H1 (cell line): Measurements from ENCODE around the gene TMEM250. TPM values are rescaled to one million over a fixed set of nuclear protein-coding genes. Genes with fewer than 3 reads are reported as not detected.

Source experiments
- CTCF ChIA-PET: fragments of 300-600 bp; sonication (Branson Sonifier 250); formaldehyde crosslinking; loops from one replicate; lab custom pipeline; 2021; ENCODE audit not compliant: partially characterized antibody; lab: Charles Lee
- POLR2A ChIA-PET: fragments of 300-600 bp; sonication (Branson Sonifier 250); formaldehyde crosslinking; loops from one replicate; lab custom pipeline; 2021; ENCODE audit warnings: inconsistent platforms; ENCODE audit not compliant: partially characterized antibody; lab: Charles Lee
- DNase-seq, 2 experiments: peaks; one replicate each; pipeline versions ENCODE4 v3.0.0 to v3.0.0-alpha.2; 2010 to 2022; ENCODE audit warnings: low spot score in 2 of 2, low read depth in 1 of 2, mixed read lengths in 1 of 2
- FAIRE-seq: peaks from 2 replicates; lab custom pipeline; 2011; peaks lifted over from hg19 to GRCh38; lab: Jason Lieb, UNC
- H2AFZ ChIP-seq: 2 replicates; pipeline ENCODE4 v1.8.1; 2012; ENCODE audit warnings: low read length, inconsistent platforms
- H2AK5ac ChIP-seq: 2 replicates; pipeline ENCODE4 v1.6.1; 2013; ENCODE audit warnings: low read depth, low read length
- H2BK120ac ChIP-seq: replicated peaks from 2 replicates; pipeline ENCODE3; 2013; ENCODE audit warnings: low read depth, low read length, inconsistent platforms
- H2BK12ac ChIP-seq: 2 replicates; pipeline ENCODE4 v1.6.1; 2013; ENCODE audit warnings: low read depth, low read length
- H2BK15ac ChIP-seq: 2 replicates; pipeline ENCODE4 v1.6.1; 2013; ENCODE audit warnings: low read length
- H2BK20ac ChIP-seq: 2 replicates; pipeline ENCODE4 v1.6.1; 2013; ENCODE audit warnings: low read length
- H2BK5ac ChIP-seq: 2 replicates; pipeline ENCODE4 v1.6.1; 2013; ENCODE audit warnings: low read depth, low read length
- H3K14ac ChIP-seq: 2 replicates; pipeline ENCODE4 v1.6.1; 2013; ENCODE audit warnings: inconsistent platforms; ENCODE audit not compliant: insufficient read length
- H3K18ac ChIP-seq: 2 replicates; pipeline ENCODE4 v1.6.1; 2013; ENCODE audit warnings: low read length; ENCODE audit errors: extremely low read depth
- H3K23ac ChIP-seq: 2 replicates; pipeline ENCODE4 v1.6.1; 2013; ENCODE audit warnings: inconsistent platforms; ENCODE audit not compliant: insufficient read length
- H3K23me2 ChIP-seq: 2 replicates; pipeline ENCODE4 v1.6.1; 2013; ENCODE audit warnings: low read depth, low read length
- H3K27ac ChIP-seq: 2 replicates; pipeline ENCODE4 v1.6.1; 2011; ENCODE audit warnings: low read depth, low read length, inconsistent platforms
- H3K27me3 ChIP-seq, 4 experiments: replicated peaks in 1 of 4; 1 replicate in 1 of 4; 2 replicates in 3 of 4; pipeline versions ENCODE4 v1.6.1 to v1.8.1; 2011 to 2013; ENCODE audit warnings: low read length in 3 of 4, mild to moderate bottlenecking in 3 of 4, inconsistent platforms in 2 of 4, mixed read lengths in 2 of 4, moderate library complexity in 1 of 4; ENCODE audit not compliant: control insufficient read depth in 3 of 4, insufficient read depth in 3 of 4; ENCODE audit errors: extremely low read depth in 1 of 4
- H3K36me3 ChIP-seq, 4 experiments: 2 replicates each; pipeline versions ENCODE4 v1.6.1 to v1.8.1; 2011 to 2013; ENCODE audit warnings: mild to moderate bottlenecking in 4 of 4, low read length in 3 of 4, moderate library complexity in 2 of 4, control low read depth in 1 of 4, inconsistent platforms in 1 of 4; ENCODE audit not compliant: insufficient read depth in 4 of 4, control insufficient read depth in 2 of 4
- H3K4ac ChIP-seq: replicated peaks from 2 replicates; pipeline ENCODE3; 2013; ENCODE audit warnings: low read length, low read depth, mixed read lengths, inconsistent platforms; ENCODE audit not compliant: insufficient read length
- H3K4me1 ChIP-seq, 4 experiments: replicated peaks in 1 of 4; 1 replicate in 1 of 4; 2 replicates in 3 of 4; pipeline versions ENCODE4 v1.6.1 to v1.8.1; 2011 to 2013; ENCODE audit warnings: low read length in 3 of 4, inconsistent platforms in 2 of 4, mixed read lengths in 1 of 4; ENCODE audit not compliant: insufficient read depth in 4 of 4, control insufficient read depth in 3 of 4
- H3K4me2 ChIP-seq, 2 experiments: 2 replicates each; pipeline versions ENCODE4 v1.6.1 to v1.8.1; 2011 to 2013; ENCODE audit warnings: low read depth in 2 of 2, low read length in 2 of 2, control low read depth in 1 of 2, inconsistent platforms in 1 of 2, mild to moderate bottlenecking in 1 of 2; ENCODE audit not compliant: insufficient read depth in 1 of 2
- H3K4me3 ChIP-seq, 4 experiments: fragments of 200-600, 300-600 bp in 1 of 4; sonication (generic), shearing (Covaris generic), sonication (Bioruptor Twin) in 1 of 4; 2 replicates each; pipeline versions ENCODE4 v1.5.1 to v1.8.1; 2011 to 2016; ENCODE audit warnings: low read length in 4 of 4, low read depth in 3 of 4, control low read depth in 2 of 4, inconsistent platforms in 2 of 4, mild to moderate bottlenecking in 2 of 4, mixed read lengths in 1 of 4, moderate library complexity in 1 of 4; ENCODE audit not compliant: insufficient read depth in 2 of 4; ENCODE audit errors: extremely low read depth in 1 of 4
- H3K56ac ChIP-seq: replicated peaks from 2 replicates; pipeline ENCODE3; 2013; ENCODE audit warnings: low read depth, mild to moderate bottlenecking, mixed read lengths, low read length, inconsistent platforms; ENCODE audit not compliant: insufficient read length
- H3K79me1 ChIP-seq: 2 replicates; pipeline ENCODE4 v1.6.1; 2013; ENCODE audit warnings: low read depth, low read length, control low read depth
- H3K79me2 ChIP-seq, 2 experiments: 2 replicates each; pipeline versions ENCODE4 v1.6.1 to v1.8.1; 2012 to 2013; ENCODE audit warnings: low read length in 2 of 2, mild to moderate bottlenecking in 2 of 2, inconsistent platforms in 1 of 2; ENCODE audit not compliant: insufficient read depth in 2 of 2, control insufficient read depth in 1 of 2
- H3K9ac ChIP-seq, 4 experiments: replicated peaks in 1 of 4; 1 replicate in 1 of 4; 2 replicates in 3 of 4; pipeline versions ENCODE4 v1.6.1 to v1.8.1; 2011 to 2013; ENCODE audit warnings: low read depth in 3 of 4, low read length in 3 of 4, control low read depth in 2 of 4, mild to moderate bottlenecking in 2 of 4, moderate library complexity in 2 of 4, inconsistent platforms in 1 of 4; ENCODE audit errors: extremely low read depth in 1 of 4
- H3K9me3 ChIP-seq, 2 experiments: 2 replicates each; pipeline versions ENCODE4 v1.6.1 to v1.8.1; 2012 to 2013; ENCODE audit warnings: mild to moderate bottlenecking in 2 of 2, moderate library complexity in 2 of 2, control low read depth in 1 of 2, inconsistent platforms in 1 of 2, low read depth in 1 of 2, low read length in 1 of 2, mixed read lengths in 1 of 2; ENCODE audit not compliant: insufficient read depth in 2 of 2
- H4K20me1 ChIP-seq, 2 experiments: replicated peaks in 1 of 2; 2 replicates each; pipeline versions ENCODE3 to v1.8.1; 2011 to 2013; ENCODE audit warnings: inconsistent platforms in 2 of 2, low read length in 2 of 2, mild to moderate bottlenecking in 1 of 2; ENCODE audit not compliant: insufficient read depth in 2 of 2, control insufficient read depth in 1 of 2
- H4K5ac ChIP-seq: 2 replicates; pipeline ENCODE4 v1.6.1; 2013; ENCODE audit warnings: low read length, low read depth, mixed read lengths, inconsistent platforms; ENCODE audit not compliant: insufficient read length
- H4K8ac ChIP-seq: 2 replicates; pipeline ENCODE4 v1.8.0; 2013; ENCODE audit warnings: mild to moderate bottlenecking, moderate library complexity, low read length, inconsistent platforms; ENCODE audit not compliant: insufficient read depth; ENCODE audit errors: extremely low read depth
- H4K91ac ChIP-seq: replicated peaks from 2 replicates; pipeline ENCODE3; 2013; ENCODE audit warnings: low read length, mixed read lengths, inconsistent platforms; ENCODE audit not compliant: insufficient read length
- ASH2L ChIP-seq: fragments of 200-600, 300-600 bp; sonication (generic); IDR thresholded peaks from one replicate; pipeline ENCODE4 v1.7.1; 2017; ENCODE audit warnings: low read length
- EZH2 ChIP-seq: fragments of 200-600 bp; sonication (generic); IDR thresholded peaks from 2 replicates; pipeline ENCODE4 v1.7.1; 2012; ENCODE audit warnings: low read depth, mild to moderate bottlenecking, moderate library complexity, low read length, inconsistent platforms; ENCODE audit not compliant: severe bottlenecking
- KDM1A ChIP-seq: fragments of 200-600, 300-600 bp; sonication (generic); IDR thresholded peaks from 2 replicates; pipeline ENCODE4 v1.7.1; 2016; ENCODE audit warnings: mild to moderate bottlenecking, low read length, borderline replicate concordance
- KDM5A ChIP-seq: fragments of 200-600 bp; IDR thresholded peaks from 2 replicates; pipeline ENCODE4 v1.7.1; 2012; ENCODE audit warnings: mild to moderate bottlenecking, low read length, inconsistent platforms, mixed read lengths
- RXRA ChIP-seq: IDR thresholded peaks from 2 replicates; pipeline ENCODE4 v1.6.1; 2011; ENCODE audit warnings: low read depth, mild to moderate bottlenecking, low read length, moderate library complexity; ENCODE audit not compliant: insufficient read depth
- SIN3A ChIP-seq, 2 experiments: IDR thresholded peaks in 1 of 2; conservative IDR thresholded peaks in 1 of 2; 2 replicates each; pipeline ENCODE4 v1.6.1; 2011 to 2012; ENCODE audit warnings: low read length in 2 of 2, improper control_type of control experiment in 1 of 2, low read depth in 1 of 2, mild to moderate bottlenecking in 1 of 2
- SP4 ChIP-seq: IDR thresholded peaks from 2 replicates; pipeline ENCODE4 v1.6.1; 2012; ENCODE audit warnings: low read length, inconsistent platforms
- SUZ12 ChIP-seq: fragments of 200-600 bp; sonication (generic); IDR thresholded peaks from 2 replicates; pipeline ENCODE4 v1.6.1; 2012; ENCODE audit warnings: mild to moderate bottlenecking, inconsistent platforms, low read length, moderate library complexity, mixed read lengths
- ZNF274 ChIP-seq: IDR thresholded peaks from 2 replicates; pipeline ENCODE4 v1.7.0; 2012; ENCODE audit warnings: low read length, borderline replicate concordance; ENCODE audit errors: extremely low read depth
- WGBS, 2 experiments: shearing (Covaris generic) in 1 of 2; methylation state at CpG; one replicate each; pipeline versions ENCODE4 v1.1.6 to v1.1.7; 2013 to 2015; ENCODE audit warnings: low lambda C conversion rate in 2 of 2, mixed read lengths in 2 of 2, inconsistent platforms in 1 of 2, low coverage in 1 of 2, missing lambda C conversion rate in 1 of 2; ENCODE audit not compliant: insufficient replicate concordance in 2 of 2, insufficient coverage in 1 of 2, insufficient read length in 1 of 2; ENCODE audit errors: extremely low coverage in 1 of 2, missing lambda C conversion rate in 1 of 2; 5-methylcytosine and 5-hydroxymethylcytosine counted together
- polyA plus RNA-seq, 7 experiments: library from polyadenylated mRNA; depleted of rRNA in 3 of 7; stranded (reverse) in 5 of 7; unstranded in 2 of 7; fragments of >200 nt in 5 of 7; fragments of 200-250 nt in 2 of 7; gene quantifications; 1 replicate in 5 of 7; 2 replicates in 1 of 7; 4 replicates in 1 of 7; pipeline versions ENCODE4 v1.2.1 to v1.2.3, GENCODE V29; 2011 to 2013; ENCODE audit warnings: missing spikeins in 2 of 7, mixed read lengths in 2 of 7
- total RNA-seq: library from RNA; stranded (reverse); fragmentation: NEBNext Ultra II Directional; extraction: Animal tissue kit (Norgen Biotek cat#: 25700); gene quantifications from 2 replicates; pipeline ENCODE4 v1.2.1, GENCODE V29; 2021

TMEM250 gene
- total and polyA plus RNA-seq, 2 of the 8 experiments (the other 6 are each of a cell fraction or from before 2014, with no cell fraction given): 22.3 to 34.9 TPM

DNA sequence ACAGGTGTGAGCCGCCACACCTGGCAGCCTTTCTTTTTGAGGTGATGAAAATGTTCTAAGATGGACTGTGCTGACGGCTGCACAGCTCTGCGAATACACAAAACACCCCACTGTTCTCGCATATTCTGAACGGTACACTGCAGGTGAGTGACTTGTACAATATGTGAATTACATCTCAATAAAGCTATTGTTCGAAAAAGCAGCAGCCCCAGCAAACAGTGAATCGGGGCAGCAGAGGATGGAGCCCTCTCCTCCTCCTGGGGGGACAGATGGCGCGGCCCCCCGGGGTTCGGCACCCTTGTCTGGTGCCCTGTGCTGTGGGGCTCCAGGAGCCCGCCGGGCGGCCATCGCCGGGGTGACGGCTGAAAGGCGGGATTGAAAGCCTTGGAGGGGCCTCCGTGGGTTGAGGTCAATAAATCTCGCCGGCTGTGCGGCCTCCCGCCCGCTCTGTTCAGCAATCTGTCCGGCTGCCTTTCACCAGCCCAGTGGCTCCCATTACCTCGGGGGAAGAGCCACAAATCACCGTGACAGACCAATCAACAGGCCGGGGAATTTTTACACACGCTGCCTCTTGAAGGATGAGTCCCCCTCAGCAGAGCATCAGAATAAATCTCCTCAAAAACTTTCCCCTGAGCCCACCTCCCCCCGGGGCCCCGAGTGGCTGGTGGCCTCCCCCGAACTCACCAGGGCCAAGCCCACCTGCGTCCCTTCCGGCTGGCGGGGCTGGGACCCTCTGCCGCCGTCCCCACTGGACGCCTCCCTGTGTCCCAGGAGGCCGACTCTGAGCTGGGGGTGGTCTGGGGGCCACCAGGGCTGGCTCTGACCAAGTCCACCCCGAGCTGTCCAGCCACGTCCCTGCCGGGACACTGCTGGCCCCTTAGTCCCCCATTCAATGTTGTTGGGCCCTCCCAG is 37.8 kb upstream of the TMEM250 start:
- no peak for FAIRE-seq
- TF ChIP-seq SIN3A (conservative IDR thresholded peaks at IDR 0.05 in 1 of 2, IDR thresholded peaks at IDR 0.05 in 1 of 2; ENCODE audit: low read depth in 1 of 2, low read length in 2 of 2): no peak
- TF ChIP-seq RXRA: no peak
- no peak for TF ChIP-seq ZNF274
- TF ChIP-seq KDM5A: no peak
- TF ChIP-seq EZH2: no peak
- no peak for TF ChIP-seq KDM1A
- no peak for TF ChIP-seq ASH2L
- no peak for TF ChIP-seq SP4
- no peak for TF ChIP-seq SUZ12

More for the DNA sequence above, 37.8 kb upstream of the TMEM250 start:
- Histone ChIP-seq H3K14ac (no peak overlapping the region), H3K9ac (no peak overlapping the region), H3K18ac (no peak overlapping the region), H3K79me2 (no peaks in the 10 kb centered on the region), H2BK15ac (no peak overlapping the region), H3K79me1 (no peaks in the 10 kb centered on the region), H4K8ac (no peak overlapping the region; the same call in 1 of the 2 replicates), H2BK5ac (no peak overlapping the region), H4K5ac (no peak overlapping the region), H2BK20ac (no peak overlapping the region), H3K4ac (no peak overlapping the region), H3K36me3 (no peaks in the 10 kb centered on the region), H2BK12ac (no peak overlapping the region), H3K23me2 (no peaks in the 10 kb centered on the region), H4K20me1 (no peaks in the 10 kb centered on the region), H2AK5ac (no peak overlapping the region), H3K56ac (no peak overlapping the region), H3K4me3 (no peak overlapping the region), H3K4me1 (peaks cover 0 to 16% (median 11%) of the 10 kb centered on the region in 4 experiments; a peak in 6 of 7 replicates), H3K27ac (no peak overlapping the region), H3K23ac (no peak overlapping the region), H2AFZ (no peak overlapping the region), H3K4me2 (no peak overlapping the region), H3K9me3 (no peaks in the 10 kb centered on the region), H2BK120ac (no peak overlapping the region), H3K27me3 (peaks cover 0 to 4% (median under 1%) of the 10 kb centered on the region in 4 experiments; a peak in 2 of 7 replicates), H4K91ac (no peak overlapping the region)
- no peak for DNase-seq
- WGBS, 2 experiments: 92% methylated on average over 36 of the region's 42 CpGs; no CpG with 5 or more reads in 1 of the 2 experiments
- POLR2A ChIA-PET: interaction anchor here (1.9 kb wide), 1 partner anchor 15 kb away, joined by 6 read pairs; no protein-coding TSS in a partner anchor
- CTCF ChIA-PET: interaction anchor here (0.7 to 2.1 kb wide), 6 partner anchors 11 to 127 kb away, joined by 3 to 13 read pairs (median 6); no protein-coding TSS in a partner anchor
